Astrocyte (in vitro differentiated cells and primary cell): ENCODE results near the gene ILDR1.
"Not testable (repeated sequence)": the region's sequence is repeated elsewhere in the genome, so short reads cannot be mapped to it uniquely, and the experiment has no call there.

ENCODE experiments used
- CTCF ChIP-seq: IDR thresholded peaks from 2 replicates; pipeline ENCODE4 v1.5.1; 2011; ENCODE audit warnings: low read depth, mild to moderate bottlenecking, inconsistent platforms, low read length, moderate library complexity; ENCODE audit not compliant: insufficient read depth
- EZH2 ChIP-seq: IDR thresholded peaks from 2 replicates; pipeline ENCODE4 v1.6.1; 2012; ENCODE audit warnings: mild to moderate bottlenecking, low read length, inconsistent platforms; ENCODE audit not compliant: insufficient read depth

- not testable (repeated sequence) for TF ChIP-seq CTCF, EZH2
Measured at GRCh38 chr3:122047296-122047695, 25.2 kb upstream of the ILDR1 start.
